H9 (cell line): ENCODE data around the gene SLC1A7. TPM values are rescaled to one million over a fixed set of nuclear protein-coding genes. Genes with fewer than 3 reads are reported as not detected.

Experiments used
- DNase-seq: peaks from one replicate; pipeline ENCODE4 v3.0.0-alpha.2; 2017
- H2AFZ ChIP-seq: one replicate; pipeline ENCODE4 v1.6.1; 2013; ENCODE audit warnings: mild to moderate bottlenecking, low read length, control low read depth, moderate library complexity
- H2AK5ac ChIP-seq: 2 replicates; pipeline ENCODE4 v1.6.1; 2013; ENCODE audit warnings: low read length, control low read depth, mixed read lengths; ENCODE audit not compliant: insufficient read length
- H2BK120ac ChIP-seq: one replicate; pipeline ENCODE4 v1.6.1; 2013; ENCODE audit warnings: low read depth, mild to moderate bottlenecking, low read length, control low read depth, inconsistent platforms; ENCODE audit not compliant: poor library complexity, severe bottlenecking
- H2BK12ac ChIP-seq: 2 replicates; pipeline ENCODE4 v1.6.1; 2013; ENCODE audit warnings: low read length, control low read depth, mixed read lengths, low read depth; ENCODE audit not compliant: insufficient read length
- H2BK15ac ChIP-seq: 2 replicates; pipeline ENCODE4 v1.6.1; 2013; ENCODE audit warnings: low read depth, low read length, control low read depth
- H2BK20ac ChIP-seq: one replicate; pipeline ENCODE4 v1.6.1; 2013; ENCODE audit warnings: low read depth, mild to moderate bottlenecking, low read length, control low read depth, inconsistent platforms; ENCODE audit not compliant: poor library complexity, severe bottlenecking
- H2BK5ac ChIP-seq: 2 replicates; pipeline ENCODE4 v1.6.1; 2013; ENCODE audit warnings: low read length, control low read depth, mixed read lengths; ENCODE audit not compliant: insufficient read length
- H3K14ac ChIP-seq: 2 replicates; pipeline ENCODE4 v1.6.1; 2013; ENCODE audit warnings: low read length, control low read depth; ENCODE audit not compliant: insufficient read depth
- H3K18ac ChIP-seq: 2 replicates; pipeline ENCODE4 v1.6.1; 2013; ENCODE audit warnings: low read depth, mild to moderate bottlenecking, mixed read lengths, low read length, control low read depth; ENCODE audit not compliant: insufficient read length
- H3K23ac ChIP-seq: 2 replicates; pipeline ENCODE4 v1.6.1; 2013; ENCODE audit warnings: low read length, control low read depth, mixed read lengths, low read depth; ENCODE audit not compliant: insufficient read length
- H3K23me2 ChIP-seq: 2 replicates; pipeline ENCODE4 v1.6.1; 2013; ENCODE audit warnings: low read depth, mild to moderate bottlenecking, mixed read lengths, low read length, control low read depth; ENCODE audit not compliant: insufficient read length, poor library complexity, severe bottlenecking
- H3K27ac ChIP-seq: 2 replicates; pipeline ENCODE4 v1.5.1; 2013; ENCODE audit warnings: low read length, control low read depth, mixed read lengths, low read depth; ENCODE audit not compliant: insufficient read length
- H3K27me3 ChIP-seq: 2 replicates; pipeline ENCODE4 v1.6.1; 2013; ENCODE audit warnings: low read length, control low read depth, inconsistent platforms; ENCODE audit not compliant: insufficient read depth
- H3K4ac ChIP-seq: 2 replicates; pipeline ENCODE4 v1.6.1; 2013; ENCODE audit warnings: low read depth, mild to moderate bottlenecking, control low read depth, inconsistent platforms, low read length, moderate library complexity
- H3K4me1 ChIP-seq: 2 replicates; pipeline ENCODE4 v1.6.1; 2013; ENCODE audit warnings: low read length, control low read depth, inconsistent platforms; ENCODE audit not compliant: insufficient read depth
- H3K4me2 ChIP-seq: 2 replicates; pipeline ENCODE4 v1.6.1; 2013; ENCODE audit warnings: low read length, control low read depth, mixed read lengths; ENCODE audit not compliant: insufficient read length, insufficient read depth
- H3K56ac ChIP-seq: 2 replicates; pipeline ENCODE4 v1.6.1; 2013; ENCODE audit warnings: low read depth, mild to moderate bottlenecking, mixed read lengths, low read length, control low read depth; ENCODE audit not compliant: insufficient read length
- H3K79me1 ChIP-seq: 2 replicates; pipeline ENCODE4 v1.6.1; 2013; ENCODE audit warnings: low read depth, mild to moderate bottlenecking, moderate library complexity, low read length, control low read depth, inconsistent platforms; ENCODE audit not compliant: insufficient read depth, poor library complexity, severe bottlenecking
- H3K79me2 ChIP-seq: 2 replicates; pipeline ENCODE4 v1.6.1; 2013; ENCODE audit warnings: low read length, control low read depth, inconsistent platforms; ENCODE audit not compliant: insufficient read depth
- H3K9ac ChIP-seq: 2 replicates; pipeline ENCODE4 v1.6.1; 2013; ENCODE audit warnings: low read length, control low read depth, mixed read lengths; ENCODE audit not compliant: insufficient read length; ENCODE audit errors: extremely low read depth
- H3K9me3 ChIP-seq: one replicate; pipeline ENCODE4 v1.6.1; 2013; ENCODE audit warnings: low read depth, low read length, inconsistent platforms; ENCODE audit not compliant: control insufficient read depth
- H3T11ph ChIP-seq: one replicate; pipeline ENCODE4 v1.6.1; 2013; ENCODE audit warnings: mild to moderate bottlenecking, low read length, control low read depth, inconsistent platforms
- H4K20me1 ChIP-seq: one replicate; pipeline ENCODE4 v1.6.1; 2013; ENCODE audit not compliant: control insufficient read depth, insufficient read length, insufficient read depth
- H4K5ac ChIP-seq: 2 replicates; pipeline ENCODE4 v1.6.1; 2013; ENCODE audit warnings: low read depth, mild to moderate bottlenecking, mixed read lengths, low read length, control low read depth; ENCODE audit not compliant: insufficient read length
- H4K8ac ChIP-seq: replicated peaks from 2 replicates; pipeline ENCODE4 v1.6.1; 2013; ENCODE audit warnings: low read length, control low read depth, mixed read lengths, low read depth; ENCODE audit not compliant: insufficient read length
- H4K91ac ChIP-seq: 2 replicates; pipeline ENCODE4 v1.6.1; 2013; ENCODE audit warnings: low read depth, mild to moderate bottlenecking, moderate library complexity, mixed read lengths, low read length, control low read depth; ENCODE audit not compliant: insufficient read length
- H3K27ac Mint-ChIP-seq, 3 experiments: 2 replicates in 2 of 3; 3 replicates in 1 of 3; pipeline ENCODE4 v1.8.0; 2020 to 2021; ENCODE audit warnings: mixed read lengths in 3 of 3, mild to moderate bottlenecking in 1 of 3, moderate library complexity in 1 of 3
- H3K27me3 Mint-ChIP-seq: 2 replicates; pipeline ENCODE4 v1.8.0; 2021; ENCODE audit warnings: low read depth, mild to moderate bottlenecking, moderate library complexity, mixed read lengths
- H3K36me3 Mint-ChIP-seq, 3 experiments: 2 replicates in 2 of 3; 3 replicates in 1 of 3; pipeline ENCODE4 v1.8.0; 2020 to 2021; ENCODE audit warnings: low read depth in 3 of 3, mixed read lengths in 3 of 3; ENCODE audit not compliant: insufficient read depth in 1 of 3
- H3K4me1 Mint-ChIP-seq, 2 experiments: 2 replicates each; pipeline ENCODE4 v1.8.0; 2020; ENCODE audit warnings: mixed read lengths in 2 of 2
- H3K4me3 Mint-ChIP-seq, 2 experiments: 2 replicates in 1 of 2; 3 replicates in 1 of 2; pipeline ENCODE4 v1.8.0; 2020 to 2021; ENCODE audit warnings: mild to moderate bottlenecking in 2 of 2, mixed read lengths in 2 of 2, moderate library complexity in 1 of 2
- H3K9me3 Mint-ChIP-seq, 2 experiments: 2 replicates in 1 of 2; 3 replicates in 1 of 2; pipeline ENCODE4 v1.8.0; 2020; ENCODE audit warnings: mild to moderate bottlenecking in 2 of 2, mixed read lengths in 2 of 2, moderate library complexity in 1 of 2
- WGBS: extraction: QIAGEN DNeasy Blood & Tissue Kit; methylation state at CpG from one replicate; pipeline ENCODE4 v1.1.7; 2013; ENCODE audit warnings: missing lambda C conversion rate, low lambda C conversion rate, mixed read lengths; ENCODE audit not compliant: insufficient read length; ENCODE audit errors: extremely low coverage; 5-methylcytosine and 5-hydroxymethylcytosine counted together
- total RNA-seq: library from RNA; stranded (reverse); gene quantifications from 2 replicates; pipeline ENCODE4 v1.2.1, GENCODE V29; 2021
- TF ChIP-seq, protein P1 (sequence below): fragments of 200-600 bp; sonication (generic); conservative IDR thresholded peaks from 3 replicates; pipeline ENCODE4 v1.8.0; 2021; ENCODE audit warnings: antibody characterized with exemption, mild to moderate bottlenecking

Gene SLC1A7
- total RNA-seq, 1 experiment from 2014 or later = not detected

DNA sequence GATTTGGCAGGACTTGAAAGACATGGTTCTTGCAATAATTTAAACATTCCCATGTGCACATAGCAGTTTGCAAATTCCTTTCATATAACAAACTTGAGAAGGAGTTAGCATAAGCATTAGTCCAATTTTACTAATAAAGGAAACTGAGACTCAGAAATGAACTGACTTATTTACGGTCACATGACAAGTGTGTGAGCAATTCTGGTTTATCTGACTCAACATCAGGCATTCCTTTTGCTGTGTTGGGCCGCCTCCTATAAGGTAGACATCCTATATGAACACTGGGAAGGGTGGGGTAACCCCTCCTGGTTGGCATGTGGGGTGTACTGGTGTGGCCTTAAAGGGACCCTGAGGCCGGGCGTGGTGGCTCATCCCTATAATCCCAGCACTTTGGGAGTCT is 45.7 kb upstream of the SLC1A7 start:
- H3K27me3 Mint-ChIP-seq = peaks cover 2% of the 10 kb centered on the region

More for the DNA sequence above, 45.7 kb upstream of the SLC1A7 start:
- no peak overlapping the region for H4K8ac ChIP-seq
- H4K5ac ChIP-seq = no peak overlapping the region
- H3K79me1 ChIP-seq = no peaks in the 10 kb centered on the region
- H4K91ac ChIP-seq = no peak overlapping the region
- DNase-seq = no peak
- peaks cover 9 to 14% of the 10 kb centered on the region in 2 experiments for H3K4me1 Mint-ChIP-seq
- H4K20me1 ChIP-seq = no peaks in the 10 kb centered on the region
- no peaks in the 10 kb centered on the region; a peak in 1 of 5 replicates for H3K9me3 Mint-ChIP-seq
- no peak overlapping the region for H3K9ac ChIP-seq
- H3T11ph ChIP-seq = no peak overlapping the region
- H3K14ac ChIP-seq = no peak overlapping the region
- no peak overlapping the region for H3K56ac ChIP-seq
- no peak overlapping the region for H3K27ac ChIP-seq
- H3K23me2 ChIP-seq = no peaks in the 10 kb centered on the region
- H2AK5ac ChIP-seq = no peak overlapping the region
- H3K79me2 ChIP-seq = no peaks in the 10 kb centered on the region
- no peak overlapping the region for H2AFZ ChIP-seq
- no peak overlapping the region for H3K4ac ChIP-seq
- H2BK15ac ChIP-seq = no peak overlapping the region
- no peak overlapping the region for H3K4me3 Mint-ChIP-seq
- no peak overlapping the region for H2BK12ac ChIP-seq
- no peak overlapping the region for H3K27ac Mint-ChIP-seq
- H3K9me3 ChIP-seq = no peaks in the 10 kb centered on the region
- H2BK120ac ChIP-seq = no peak overlapping the region
- H3K4me2 ChIP-seq = no peak overlapping the region
- TF ChIP-seq, protein P1, sequence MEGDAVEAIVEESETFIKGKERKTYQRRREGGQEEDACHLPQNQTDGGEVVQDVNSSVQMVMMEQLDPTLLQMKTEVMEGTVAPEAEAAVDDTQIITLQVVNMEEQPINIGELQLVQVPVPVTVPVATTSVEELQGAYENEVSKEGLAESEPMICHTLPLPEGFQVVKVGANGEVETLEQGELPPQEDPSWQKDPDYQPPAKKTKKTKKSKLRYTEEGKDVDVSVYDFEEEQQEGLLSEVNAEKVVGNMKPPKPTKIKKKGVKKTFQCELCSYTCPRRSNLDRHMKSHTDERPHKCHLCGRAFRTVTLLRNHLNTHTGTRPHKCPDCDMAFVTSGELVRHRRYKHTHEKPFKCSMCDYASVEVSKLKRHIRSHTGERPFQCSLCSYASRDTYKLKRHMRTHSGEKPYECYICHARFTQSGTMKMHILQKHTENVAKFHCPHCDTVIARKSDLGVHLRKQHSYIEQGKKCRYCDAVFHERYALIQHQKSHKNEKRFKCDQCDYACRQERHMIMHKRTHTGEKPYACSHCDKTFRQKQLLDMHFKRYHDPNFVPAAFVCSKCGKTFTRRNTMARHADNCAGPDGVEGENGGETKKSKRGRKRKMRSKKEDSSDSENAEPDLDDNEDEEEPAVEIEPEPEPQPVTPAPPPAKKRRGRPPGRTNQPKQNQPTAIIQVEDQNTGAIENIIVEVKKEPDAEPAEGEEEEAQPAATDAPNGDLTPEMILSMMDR = no peak
- no peaks in the 10 kb centered on the region for H3K4me1 ChIP-seq
- no peak overlapping the region for H2BK5ac ChIP-seq
- no peaks in the 10 kb centered on the region for H3K36me3 Mint-ChIP-seq
- no CpG with 5 or more reads among the region's 4 CpGs for WGBS
- no peak overlapping the region for H3K18ac ChIP-seq
- no peak overlapping the region for H2BK20ac ChIP-seq
- H3K23ac ChIP-seq = no peak overlapping the region
- no peaks in the 10 kb centered on the region for H3K27me3 ChIP-seq
